Thyroid gland (tissue), 4 donors: ENCODE results near the gene SLC17A2. TPM values are rescaled to one million over a fixed set of nuclear protein-coding genes. Genes with fewer than 3 reads are reported as not detected.

ENCODE experiments used
- DNase-seq, 2 donors: peaks; one replicate each; pipeline ENCODE4 v3.0.0-alpha.2; 2019
- H3K27ac ChIP-seq, 3 donors: fragments of 200-600 bp; sonication (generic); 1 replicate in 2 of 3; 2 replicates in 1 of 3; pipeline ENCODE4 v1.5.1; 2016 to 2019; ENCODE audit warnings: mild to moderate bottlenecking in 1 of 3, moderate library complexity in 1 of 3
- H3K27me3 ChIP-seq: fragments of 200-600 bp; sonication (generic); one replicate; pipeline ENCODE4 v1.5.1; 2019
- H3K36me3 ChIP-seq, 2 donors: fragments of 200-600 bp; sonication (generic); one replicate each; pipeline ENCODE4 v1.5.1; 2016 to 2019
- H3K4me1 ChIP-seq, 2 donors: fragments of 200-600 bp; sonication (generic); one replicate each; pipeline ENCODE4 v1.5.1; 2017 to 2019
- H3K4me3 ChIP-seq, 3 donors: fragments of 200-600 bp; sonication (generic); replicated peaks in 1 of 3; 1 replicate in 2 of 3; 2 replicates in 1 of 3; pipeline ENCODE4 v1.5.1; 2016; ENCODE audit warnings: mild to moderate bottlenecking in 1 of 3
- H3K9me3 ChIP-seq: fragments of 200-600 bp; sonication (generic); one replicate; pipeline ENCODE4 v1.5.1; 2017
- POLR2A ChIP-seq, 2 donors: fragments of 450-650 bp; IDR thresholded peaks; one replicate each; pipeline ENCODE4 v1.6.1; 2017; ENCODE audit warnings: antibody characterized with exemption in 2 of 2, mild to moderate bottlenecking in 2 of 2, moderate library complexity in 1 of 2
- WGBS, 2 donors: methylation state at CpG; one replicate each; pipeline ENCODE4 v1.1.5; 2017; 5-methylcytosine and 5-hydroxymethylcytosine counted together
- intact Hi-C: fragments of 100-400 bp; cut with DNase I; formaldehyde crosslinking; loops from one replicate; pipeline ENCODE4 v1.15.1; 2023
- total RNA-seq, 4 donors: library from RNA; depleted of rRNA; stranded (reverse); fragments of >200 nt; gene quantifications; one replicate each; pipeline ENCODE4 v1.2.3, GENCODE V29; 2016
- TF ChIP-seq, protein P1 (sequence below), 6 experiments: fragments of 200-600 bp in 3 of 6; fragments of 450-650 bp in 3 of 6; sonication (generic) in 3 of 6; IDR thresholded peaks; one replicate each; pipeline ENCODE4 v1.5.1; 2016 to 2019; ENCODE audit warnings: antibody characterized with exemption in 6 of 6, mild to moderate bottlenecking in 2 of 6, inconsistent platforms in 1 of 6, moderate library complexity in 1 of 6

SLC17A2 gene
- total RNA-seq, 4 donors from 2014 or later = not detected

DNA sequence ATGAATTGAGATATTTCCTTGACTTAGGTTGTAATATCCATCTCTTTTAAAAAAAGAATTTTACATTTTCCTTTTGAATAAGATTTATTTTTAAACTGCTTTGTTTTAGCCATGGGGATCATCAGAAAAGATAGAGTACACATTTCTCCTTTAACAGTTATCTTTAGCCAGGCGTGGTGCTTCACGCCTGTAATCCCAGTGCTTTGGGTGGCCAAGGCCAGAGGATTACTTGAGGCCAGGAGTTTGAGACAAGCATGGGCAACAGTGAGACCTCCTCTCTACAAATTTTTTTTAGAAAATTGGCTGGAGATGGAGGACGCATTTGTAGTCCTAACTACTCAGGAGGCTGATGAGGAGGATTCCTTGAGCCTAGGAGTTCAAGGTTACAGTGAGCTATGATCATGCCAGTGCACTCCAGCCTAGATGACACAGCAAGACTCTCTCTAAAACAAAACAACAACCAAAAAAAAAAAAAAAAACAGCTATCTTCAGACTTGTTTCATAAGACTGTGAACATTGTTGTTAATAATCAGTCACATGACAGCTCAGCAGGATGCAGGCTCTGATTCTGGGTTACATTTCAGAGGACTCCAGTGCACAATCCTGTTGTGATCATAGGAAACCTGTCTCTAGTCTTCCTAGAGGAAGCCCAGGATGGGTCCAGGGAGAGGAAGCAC lies 54.4 kb downstream of the SLC17A2 start:
- Histone ChIP-seq H3K36me3 (no peaks in the 10 kb centered on the region), H3K27ac (no peak overlapping the region), H3K4me3 (no peak overlapping the region), H3K4me1 (no peaks in the 10 kb centered on the region), H3K9me3 (no peaks in the 10 kb centered on the region), H3K27me3 (no peaks in the 10 kb centered on the region)
- DNase-seq = no peak
- intact Hi-C loops = no loop called here
- 89 to 93% methylated on average over 3 of the region's 3 CpGs for WGBS, 2 donors
- TF ChIP-seq, protein P1, sequence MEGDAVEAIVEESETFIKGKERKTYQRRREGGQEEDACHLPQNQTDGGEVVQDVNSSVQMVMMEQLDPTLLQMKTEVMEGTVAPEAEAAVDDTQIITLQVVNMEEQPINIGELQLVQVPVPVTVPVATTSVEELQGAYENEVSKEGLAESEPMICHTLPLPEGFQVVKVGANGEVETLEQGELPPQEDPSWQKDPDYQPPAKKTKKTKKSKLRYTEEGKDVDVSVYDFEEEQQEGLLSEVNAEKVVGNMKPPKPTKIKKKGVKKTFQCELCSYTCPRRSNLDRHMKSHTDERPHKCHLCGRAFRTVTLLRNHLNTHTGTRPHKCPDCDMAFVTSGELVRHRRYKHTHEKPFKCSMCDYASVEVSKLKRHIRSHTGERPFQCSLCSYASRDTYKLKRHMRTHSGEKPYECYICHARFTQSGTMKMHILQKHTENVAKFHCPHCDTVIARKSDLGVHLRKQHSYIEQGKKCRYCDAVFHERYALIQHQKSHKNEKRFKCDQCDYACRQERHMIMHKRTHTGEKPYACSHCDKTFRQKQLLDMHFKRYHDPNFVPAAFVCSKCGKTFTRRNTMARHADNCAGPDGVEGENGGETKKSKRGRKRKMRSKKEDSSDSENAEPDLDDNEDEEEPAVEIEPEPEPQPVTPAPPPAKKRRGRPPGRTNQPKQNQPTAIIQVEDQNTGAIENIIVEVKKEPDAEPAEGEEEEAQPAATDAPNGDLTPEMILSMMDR (IDR thresholded peaks at IDR 0.05) = no peak
- no peak for TF ChIP-seq POLR2A (IDR thresholded peaks at IDR 0.05)

DNA sequence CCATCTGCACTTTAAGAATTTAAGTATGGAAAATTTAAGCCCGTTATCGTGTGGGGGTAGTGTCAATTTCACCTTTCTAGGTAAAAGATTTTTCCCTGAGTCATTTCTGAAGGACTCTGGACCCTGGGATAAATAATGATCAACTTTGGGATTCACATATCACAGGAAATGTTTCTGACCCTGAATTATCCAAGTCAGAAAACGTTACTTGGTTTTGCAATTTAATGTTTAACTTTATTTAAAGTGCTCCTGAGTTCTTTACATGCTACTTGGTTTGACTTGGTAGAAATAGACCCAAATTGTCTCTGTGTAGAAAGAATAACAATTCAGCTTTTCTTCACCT lies 55.0 kb downstream of the SLC17A2 start:
- intact Hi-C loops = no loop called here
- DNase-seq = no peak

DNA sequence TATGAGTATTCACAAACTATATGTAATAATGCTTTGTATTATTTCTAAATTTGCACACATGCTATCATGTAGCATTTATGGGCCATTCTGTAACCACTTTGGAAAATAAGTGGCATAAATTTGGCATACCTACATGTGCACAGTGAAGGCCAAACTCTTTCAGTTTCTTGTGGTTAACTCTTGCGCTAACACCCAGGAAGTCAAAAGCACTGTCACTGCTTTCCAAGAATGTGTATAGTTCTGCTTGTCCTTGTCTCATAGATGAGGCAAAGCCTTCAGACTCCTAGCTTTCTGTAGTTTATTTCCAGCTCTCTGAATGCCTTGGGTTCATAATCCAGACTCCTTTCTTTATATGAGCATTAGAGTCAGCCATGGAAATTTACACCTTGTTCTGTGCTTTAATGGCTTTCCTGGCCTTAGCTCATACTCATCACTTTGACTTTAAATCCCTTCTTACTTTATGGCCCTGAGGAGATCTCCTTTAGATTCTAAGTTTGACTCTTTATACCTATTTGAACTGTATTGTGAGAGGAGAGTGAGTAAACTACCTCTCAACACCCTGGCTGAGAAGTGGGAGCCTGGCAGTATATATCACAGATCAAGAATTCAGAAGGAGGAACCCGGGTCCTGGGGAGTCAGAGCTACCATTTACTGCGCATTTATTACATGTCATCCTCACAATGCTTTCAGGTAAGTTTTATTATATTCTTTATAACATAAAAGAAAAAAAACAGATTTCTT lies 55.5 kb downstream of the SLC17A2 start:
- H3K27me3 ChIP-seq = no peaks in the 10 kb centered on the region
- no peaks in the 10 kb centered on the region for H3K4me1 ChIP-seq
- intact Hi-C loops = no loop called here
- TF ChIP-seq, protein P1 (IDR thresholded peaks at IDR 0.05) = no peak
- TF ChIP-seq POLR2A (IDR thresholded peaks at IDR 0.05) = no peak
- WGBS, 2 donors = 90 to 93% methylated on average over 3 of the region's 3 CpGs
- no peak overlapping the region for H3K27ac ChIP-seq
- no peak overlapping the region for H3K4me3 ChIP-seq
- H3K9me3 ChIP-seq = no peaks in the 10 kb centered on the region
- no peak for DNase-seq
- H3K36me3 ChIP-seq = no peaks in the 10 kb centered on the region

More for the DNA sequence above, 55.0 kb downstream of the SLC17A2 start:
- Histone ChIP-seq H3K27ac (no peak overlapping the region), H3K27me3 (no peaks in the 10 kb centered on the region), H3K36me3 (no peaks in the 10 kb centered on the region), H3K4me3 (no peak overlapping the region), H3K4me1 (no peaks in the 10 kb centered on the region), H3K9me3 (no peaks in the 10 kb centered on the region)
- WGBS, 2 donors = 84 to 89% methylated on average over 3 of the region's 3 CpGs
- TF ChIP-seq, protein P1 (IDR thresholded peaks at IDR 0.05) = no peak

DNA sequence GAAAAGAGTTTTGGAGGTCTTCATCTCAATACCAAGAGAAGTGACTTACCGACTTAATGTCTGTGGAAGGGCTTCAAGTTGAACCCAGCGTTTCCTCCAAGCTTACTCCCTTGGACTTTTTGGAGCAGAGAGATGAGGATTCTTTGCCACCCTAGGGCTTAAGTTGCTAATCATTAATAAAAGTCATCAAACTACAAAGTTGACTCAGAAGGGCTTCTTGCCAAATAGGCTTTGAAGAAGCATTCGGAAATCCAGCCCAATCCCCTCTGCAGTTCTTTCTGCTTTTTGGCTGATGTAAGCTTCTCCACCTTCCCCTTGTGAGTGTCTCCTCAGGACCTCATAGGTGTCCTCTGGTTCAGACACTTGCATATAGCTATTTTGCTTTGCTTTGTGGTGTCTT lies 56.4 kb downstream of the SLC17A2 start, which contains the start of gene SLC17A3:
SLC17A3 (minus strand) TSS at position 126 of the 400 bp plus-strand sequence. CDS start 5,856 bp downstream, outside the sequence.
- no peaks in the 10 kb centered on the region for H3K36me3 ChIP-seq
- H3K27ac ChIP-seq = no peak within 1 kb of the TSS
- no peak within 1 kb of the TSS for H3K4me3 ChIP-seq
- WGBS, 2 donors = 90 to 94% methylated on average over 3 of the region's 3 CpGs
- no peaks in the 10 kb centered on the region for H3K9me3 ChIP-seq
- no peaks in the 10 kb centered on the region for H3K4me1 ChIP-seq
- H3K27me3 ChIP-seq = no peaks in the 10 kb centered on the region
- DNase-seq = no peak
- TF ChIP-seq POLR2A (IDR thresholded peaks at IDR 0.05) = no peak
- TF ChIP-seq, protein P1 (IDR thresholded peaks at IDR 0.05) = no peak
- intact Hi-C loops = no loop called here

DNA sequence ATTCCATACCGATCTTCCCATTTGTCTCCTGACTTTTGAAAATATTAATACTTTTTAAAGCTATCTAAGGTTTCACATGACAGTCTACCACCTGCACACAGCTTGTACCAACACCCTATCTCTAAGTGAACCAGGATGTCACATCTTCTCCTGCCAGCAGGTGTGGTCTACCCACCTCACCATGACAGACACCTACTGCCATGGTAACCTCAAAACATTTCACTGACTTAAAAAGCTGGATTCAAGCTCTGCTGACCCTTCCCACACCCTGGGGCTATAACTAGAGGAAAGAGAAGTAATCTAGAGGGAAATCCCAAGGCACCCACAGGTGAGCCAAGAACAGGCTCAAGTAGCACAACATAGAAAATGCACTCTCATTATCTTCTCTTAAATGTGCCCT lies 57.7 kb downstream of the SLC17A2 start:
- H3K36me3 ChIP-seq = no peaks in the 10 kb centered on the region
- H3K9me3 ChIP-seq = no peaks in the 10 kb centered on the region
- H3K27me3 ChIP-seq = no peaks in the 10 kb centered on the region
- no peaks in the 10 kb centered on the region for H3K4me1 ChIP-seq
- intact Hi-C loops = no loop called here
- no peak for DNase-seq
- 89 to 100% methylated on average over 1 of the region's 1 CpG for WGBS, 2 donors
- H3K4me3 ChIP-seq = no peak overlapping the region
- no peak overlapping the region for H3K27ac ChIP-seq
- no peak for TF ChIP-seq POLR2A (IDR thresholded peaks at IDR 0.05)
- TF ChIP-seq, protein P1 (IDR thresholded peaks at IDR 0.05) = no peak
